ENCODE measurements around the gene GRAMD1B.
"Not testable (repeated sequence)": the region's sequence is repeated elsewhere in the genome, so short reads cannot be mapped to it uniquely, and the experiment has no call there.

Gene GRAMD1B

DNA sequence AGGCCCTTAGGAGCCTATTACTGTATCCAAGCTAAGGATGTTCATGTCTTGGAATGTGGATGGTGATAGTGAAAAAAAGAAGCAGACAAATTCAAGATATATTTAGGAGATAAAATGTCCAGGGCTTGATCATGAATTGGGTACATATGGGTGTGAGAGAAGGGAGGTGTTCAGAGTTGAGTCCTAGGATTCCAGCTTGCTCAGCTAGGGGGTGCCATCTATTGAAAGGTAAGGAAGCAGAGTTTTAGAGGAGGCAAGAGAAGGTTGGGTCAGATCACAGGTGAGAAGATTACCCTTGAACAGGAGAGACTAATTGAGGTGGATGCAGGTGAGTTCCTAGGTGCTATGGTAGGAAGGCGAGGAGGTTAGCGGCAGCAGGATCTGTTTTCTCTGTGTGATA is 60.5 kb downstream of the GRAMD1B start:
- Mint-ChIP-seq H3K36me3 (peaks cover 10% of the 10 kb centered on the region), H3K27ac (no peak overlapping the region), H3K4me3 (no peak overlapping the region), H3K4me1 (no peaks in the 10 kb centered on the region), H3K9me3 (no peaks in the 10 kb centered on the region)
- DNase-seq (ENCODE audit: low spot score in 2 of 2) (no peak), ATAC-seq (no peak)

DNA sequence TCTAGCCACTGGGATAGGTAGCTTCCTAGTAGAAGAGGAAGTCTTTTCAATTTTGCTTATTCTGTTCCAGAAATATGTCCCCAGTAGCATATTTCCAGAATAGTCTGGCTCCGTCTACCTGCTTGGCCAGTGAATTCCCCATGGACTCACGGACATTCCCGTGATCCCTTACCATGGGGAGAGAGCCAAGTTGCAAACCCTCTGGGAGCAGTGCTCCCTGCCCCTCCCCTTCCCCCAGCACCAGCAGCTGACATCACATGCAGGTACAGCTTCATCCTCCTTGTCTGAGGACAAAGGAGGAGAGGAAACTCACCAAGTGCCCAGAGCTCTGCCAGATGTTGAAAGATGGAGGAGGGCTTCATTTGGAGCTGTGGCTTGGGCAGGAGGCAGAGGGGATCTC is 61.2 kb downstream of the GRAMD1B start:
- ATAC-seq = no peak
- Mint-ChIP-seq H3K4me1 (no peaks in the 10 kb centered on the region), H3K36me3 (peaks cover 8% of the 10 kb centered on the region), H3K9me3 (no peaks in the 10 kb centered on the region), H3K27ac (no peak overlapping the region), H3K4me3 (no peak overlapping the region)
- no peak for DNase-seq (ENCODE audit: low spot score in 2 of 2)

DNA sequence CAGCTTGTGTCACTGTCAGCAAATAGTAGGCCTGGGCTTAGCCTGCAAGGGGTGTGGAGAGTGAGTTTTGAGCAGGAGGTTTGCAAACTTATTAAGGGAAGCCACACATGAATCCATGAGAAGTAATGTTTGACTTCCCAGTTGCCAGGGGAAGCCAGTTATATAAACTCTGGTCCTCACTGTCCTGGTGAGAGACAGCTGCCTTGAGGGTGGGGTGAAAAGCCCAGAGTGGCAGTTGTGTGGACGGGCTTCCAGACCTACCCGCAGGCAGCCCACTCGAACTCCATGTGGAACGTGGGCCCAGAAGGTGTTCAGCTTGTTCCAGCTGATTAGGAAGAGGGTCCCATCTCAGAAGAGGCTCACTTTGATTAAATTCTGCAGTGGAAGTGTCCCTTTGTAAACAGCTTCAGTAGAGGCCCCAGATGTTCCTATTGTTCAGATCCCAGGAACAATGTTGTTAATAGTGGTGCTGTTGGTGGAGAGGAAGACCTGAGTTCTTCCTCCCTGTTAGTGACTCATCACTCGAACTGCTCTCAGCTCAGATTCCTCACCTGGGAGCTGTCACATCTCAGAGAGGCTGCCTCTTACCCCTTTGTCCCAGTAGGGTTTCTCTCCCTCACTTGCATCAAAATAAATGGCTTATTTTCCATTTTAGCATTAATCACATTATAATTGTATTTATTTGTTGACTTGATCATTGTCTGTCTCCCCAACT is 63.4 kb downstream of the GRAMD1B start:
- DNase-seq (ENCODE audit: low spot score in 2 of 2) = no peak
- Mint-ChIP-seq H3K36me3 (peaks cover 5% of the 10 kb centered on the region), H3K4me3 (no peak overlapping the region), H3K4me1 (no peaks in the 10 kb centered on the region), H3K27ac (no peak overlapping the region), H3K9me3 (no peaks in the 10 kb centered on the region)
- ATAC-seq = no peak

DNA sequence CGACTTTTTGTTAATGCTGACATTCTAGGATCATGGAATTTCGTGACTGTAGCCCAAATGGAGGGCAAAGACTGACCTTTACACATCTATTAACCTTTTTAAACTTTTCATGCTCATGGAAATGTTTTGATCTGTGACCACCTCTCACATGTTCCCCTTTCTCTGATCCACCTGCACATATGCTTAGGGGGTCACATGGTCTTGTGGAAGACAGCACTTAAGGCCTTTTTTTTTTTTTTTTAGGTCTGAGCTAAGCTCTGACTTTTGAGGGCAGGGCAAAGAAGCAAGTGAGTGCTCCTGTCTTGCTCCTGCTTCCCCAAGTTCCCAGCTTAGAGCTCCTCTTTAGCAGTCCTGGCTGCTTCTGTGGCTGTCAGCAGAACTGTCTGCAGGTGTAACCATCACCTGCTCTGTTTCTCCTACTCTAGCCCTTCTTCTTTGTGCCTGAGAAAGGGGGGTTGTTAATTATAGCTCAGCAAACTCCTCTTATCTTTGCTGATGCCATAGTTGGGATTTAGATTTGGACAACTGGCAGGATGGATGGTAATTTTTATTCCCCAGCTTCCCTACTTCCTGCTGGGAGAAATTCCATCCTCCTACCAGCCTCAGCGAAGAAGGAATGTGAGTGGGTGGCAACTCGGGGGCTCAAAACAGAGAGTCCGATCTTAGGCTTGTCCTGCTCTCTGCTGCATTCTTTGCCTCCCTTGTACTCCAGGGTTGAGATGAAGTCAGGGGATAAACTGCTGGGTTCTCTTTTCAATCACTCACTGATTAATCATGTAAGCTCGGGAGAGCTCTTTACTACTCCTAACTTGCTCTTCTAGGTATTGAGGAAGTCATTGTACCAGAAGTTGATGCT is 64.4 kb downstream of the GRAMD1B start:
- Mint-ChIP-seq H3K4me1 (no peaks in the 10 kb centered on the region), H3K9me3 (no peaks in the 10 kb centered on the region), H3K36me3 (peaks cover 5% of the 10 kb centered on the region), H3K4me3 (no peak overlapping the region), H3K27ac (no peak overlapping the region)
- DNase-seq (ENCODE audit: low spot score in 2 of 2) (no peak), ATAC-seq (no peak)

DNA sequence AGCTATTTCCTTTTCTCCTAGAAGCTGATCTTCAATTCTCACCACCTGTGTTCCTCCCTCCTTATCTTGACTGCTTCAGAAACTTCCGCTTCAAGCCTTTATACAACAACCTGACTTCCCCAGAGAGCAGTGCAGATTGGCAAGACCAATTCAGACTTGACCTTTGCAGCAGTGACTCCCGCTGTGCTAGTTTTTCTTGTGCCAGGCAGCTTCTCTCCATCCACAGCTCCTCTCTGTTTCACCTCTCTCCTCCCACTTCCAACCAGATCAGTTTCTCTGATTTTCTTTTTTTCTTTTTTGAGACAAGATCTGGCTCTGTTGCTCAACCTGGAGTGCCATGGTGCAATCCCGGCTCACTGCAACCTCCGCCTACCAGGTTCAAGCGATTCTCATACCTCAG is 74.3 kb downstream of the GRAMD1B start:
- H3K36me3 Mint-ChIP-seq = no peaks in the 10 kb centered on the region

DNA sequence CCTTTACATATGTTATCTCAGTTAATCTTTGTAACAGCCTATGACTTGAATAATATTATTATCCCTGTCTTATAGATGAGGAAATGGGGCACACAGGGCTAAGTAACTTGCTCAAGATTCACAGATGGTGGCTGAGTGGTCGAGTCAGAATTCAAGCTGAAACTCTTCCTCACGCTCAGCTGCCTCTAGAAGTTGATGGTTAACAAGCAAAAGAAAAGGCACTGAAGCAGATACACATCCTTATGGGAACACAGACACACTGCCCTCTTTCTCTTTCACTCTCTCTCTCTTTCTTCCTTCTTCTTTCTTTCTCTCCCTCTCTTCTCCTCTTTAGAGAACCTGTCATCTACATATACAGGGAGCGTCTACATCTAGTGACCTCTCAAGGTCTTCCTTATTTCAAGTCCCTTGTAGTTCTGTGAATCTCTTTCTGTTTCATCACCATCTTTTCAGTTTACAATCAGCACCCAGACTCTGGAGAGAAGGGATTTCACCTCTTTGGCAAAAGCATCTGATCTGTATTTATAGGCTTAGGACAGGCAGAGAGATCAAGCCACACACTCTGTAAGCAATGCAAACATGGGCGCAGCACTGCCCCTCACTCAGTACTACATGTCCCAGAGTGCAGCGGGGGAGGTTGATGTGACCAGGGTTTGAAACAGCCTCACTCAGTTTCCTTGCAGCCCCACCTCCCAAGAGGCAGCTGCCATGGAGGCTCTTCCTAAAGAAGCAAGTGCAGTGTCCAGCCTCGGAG is 75.7 kb downstream of the GRAMD1B start:
- no peak for DNase-seq (ENCODE audit: low spot score in 2 of 2)
- no peak for ATAC-seq
- no peak overlapping the region for H3K4me3 Mint-ChIP-seq
- peaks cover 23% of the 10 kb centered on the region for H3K4me1 Mint-ChIP-seq
- H3K36me3 Mint-ChIP-seq = no peaks in the 10 kb centered on the region
- peak overlapping the region; percentile 30 for H3K27ac Mint-ChIP-seq
- no peaks in the 10 kb centered on the region for H3K9me3 Mint-ChIP-seq

More for the DNA sequence above, 74.3 kb downstream of the GRAMD1B start:
- Mint-ChIP-seq H3K9me3 (no peaks in the 10 kb centered on the region), H3K27ac (no peak overlapping the region), H3K4me1 (peaks cover 22% of the 10 kb centered on the region), H3K4me3 (no peak overlapping the region)
- DNase-seq (ENCODE audit: low spot score in 2 of 2) (no peak), ATAC-seq (no peak)

DNA sequence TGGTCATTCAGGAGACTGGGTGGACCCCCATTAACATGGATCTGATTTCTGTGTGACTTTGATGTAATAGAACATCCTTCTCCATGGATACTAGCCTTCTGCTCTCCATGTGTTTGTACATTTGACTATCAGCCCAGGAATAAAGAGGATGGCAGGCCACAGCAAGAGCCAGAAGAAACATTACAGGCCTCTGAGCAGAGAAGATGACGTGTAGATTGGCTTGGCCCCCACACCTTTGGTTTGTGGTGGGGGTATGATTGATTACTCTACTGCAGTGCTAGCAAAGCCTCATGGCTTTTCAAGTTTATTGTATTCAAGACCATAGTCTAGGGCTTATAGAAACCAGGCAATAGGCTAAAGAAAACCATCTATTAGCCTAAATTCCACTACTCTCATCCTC is 77.0 kb downstream of the GRAMD1B start:
- peak; percentile 88 for ATAC-seq
- Mint-ChIP-seq H3K27ac (no peak overlapping the region), H3K36me3 (no peaks in the 10 kb centered on the region), H3K4me1 (peaks cover 32% of the 10 kb centered on the region), H3K4me3 (no peak overlapping the region), H3K9me3 (no peaks in the 10 kb centered on the region)
- peak in 1 of 2 donors; percentile 61 for DNase-seq (ENCODE audit: low spot score in 2 of 2)

DNA sequence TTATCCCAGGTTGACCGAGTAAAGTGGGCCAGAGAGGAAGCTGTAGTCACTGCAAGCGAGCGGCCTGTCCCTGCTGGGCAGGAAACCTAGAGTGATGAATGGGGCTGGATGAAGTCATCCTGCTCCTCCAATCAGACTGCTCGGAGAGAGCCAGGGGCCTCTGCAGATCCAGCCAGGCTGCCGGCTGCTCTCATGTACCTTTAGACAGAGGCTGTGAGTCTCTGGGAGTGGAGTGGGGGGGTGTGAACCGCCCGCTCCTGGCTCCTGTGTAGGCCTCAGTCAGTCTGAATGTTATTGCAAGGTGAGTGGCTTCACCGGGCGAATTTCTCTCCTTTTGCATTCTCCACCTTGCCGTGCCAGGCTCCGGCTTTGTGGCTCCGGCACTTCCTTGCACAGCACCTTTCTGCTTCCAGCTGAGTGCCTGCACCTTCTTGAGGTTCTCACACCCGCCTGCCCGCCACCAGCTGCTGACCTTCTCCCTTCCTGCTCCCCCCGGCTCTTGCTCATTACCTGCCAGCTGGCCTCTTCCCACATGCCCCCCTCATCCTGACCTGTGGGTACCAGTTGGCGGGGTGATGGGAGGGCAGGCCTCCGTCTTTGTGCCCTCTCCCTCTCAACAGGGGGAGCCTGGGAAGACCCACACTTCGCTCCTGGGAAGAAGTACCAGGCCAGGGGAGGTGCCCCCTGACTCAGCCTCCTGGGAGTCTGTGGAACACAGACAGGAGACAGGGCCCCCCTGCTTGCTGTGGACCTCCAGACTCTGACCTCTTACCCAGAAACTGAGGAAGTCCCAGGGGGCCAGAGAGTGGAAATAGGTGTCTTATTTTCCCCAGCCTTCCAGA is 79.9 kb downstream of the GRAMD1B start:
- no peak overlapping the region for H3K27ac Mint-ChIP-seq
- H3K4me3 Mint-ChIP-seq = no peak overlapping the region
- no peaks in the 10 kb centered on the region for H3K9me3 Mint-ChIP-seq
- ATAC-seq (no peak), DNase-seq (ENCODE audit: low spot score in 2 of 2) (no peak)
- peaks cover 33% of the 10 kb centered on the region for H3K4me1 Mint-ChIP-seq
- H3K36me3 Mint-ChIP-seq = no peaks in the 10 kb centered on the region

DNA sequence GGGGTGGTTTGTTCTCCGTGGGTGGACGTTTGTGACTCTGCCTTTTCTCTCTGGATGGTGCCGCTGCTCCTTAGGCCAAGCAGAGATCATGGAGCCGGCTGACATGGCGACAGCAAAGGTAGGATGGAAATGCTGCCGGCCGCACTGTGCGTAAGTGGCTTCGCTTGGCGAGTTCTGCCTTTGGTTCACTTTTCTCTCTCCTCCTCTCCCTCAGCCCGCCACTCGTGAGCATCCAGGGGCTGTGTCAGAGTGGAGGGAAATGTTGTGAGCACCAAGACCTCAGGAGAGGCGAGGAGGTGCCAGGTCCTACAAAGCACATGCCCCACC is 80.5 kb downstream of the GRAMD1B start:
- peaks cover 32% of the 10 kb centered on the region for H3K4me1 Mint-ChIP-seq
- DNase-seq (ENCODE audit: low spot score in 2 of 2) (no peak), ATAC-seq (no peak)

DNA sequence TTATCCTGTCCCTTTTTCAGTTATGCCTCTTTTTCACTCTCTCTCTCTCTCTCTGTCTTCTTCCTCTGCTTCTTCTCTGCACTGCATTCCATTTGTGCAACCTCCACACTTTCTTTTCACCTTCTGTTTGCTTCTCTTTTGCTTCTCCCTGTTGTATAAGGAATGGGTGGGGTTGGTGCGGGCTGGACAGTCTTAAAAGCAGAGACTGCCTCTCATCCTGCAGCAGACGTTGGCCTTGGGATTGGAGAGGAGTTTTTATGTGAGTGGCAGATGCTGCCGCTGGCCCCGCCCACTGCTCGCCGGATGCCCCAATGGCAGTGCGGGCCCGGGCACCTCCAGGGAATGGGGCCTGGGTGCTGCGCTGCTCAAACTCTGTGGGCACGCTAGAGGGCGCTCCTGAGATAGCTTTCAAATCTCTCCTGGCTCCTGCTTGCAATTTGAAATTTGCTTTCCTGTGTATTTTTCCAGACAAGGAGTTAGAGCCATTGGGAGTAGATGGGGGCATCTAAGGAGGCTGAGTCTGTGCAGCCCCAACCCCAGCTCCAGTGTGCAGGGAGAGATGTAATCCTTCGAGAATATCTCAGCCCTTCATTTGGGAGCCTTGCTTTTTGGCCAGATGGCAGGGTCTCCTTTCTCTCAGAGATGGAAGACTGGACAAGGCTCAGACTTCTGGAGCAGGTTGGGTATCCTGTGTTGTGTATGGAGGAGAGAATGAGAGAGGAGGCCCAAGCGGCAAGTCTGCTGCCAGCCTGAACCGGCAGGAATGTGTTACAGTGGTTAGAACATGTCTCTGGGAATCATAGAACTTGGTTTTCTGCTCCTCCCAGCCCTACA is 81.2 kb downstream of the GRAMD1B start:
- Mint-ChIP-seq H3K4me1 (peaks cover 28% of the 10 kb centered on the region), H3K36me3 (no peaks in the 10 kb centered on the region), H3K4me3 (no peak overlapping the region), H3K27ac (peak overlapping the region; percentile 7), H3K9me3 (no peaks in the 10 kb centered on the region)
- ATAC-seq = peak; percentile 81
- peak; percentile 47 to 81 for DNase-seq (ENCODE audit: low spot score in 2 of 2)

More for the DNA sequence above, 80.5 kb downstream of the GRAMD1B start:
- Mint-ChIP-seq H3K36me3 (no peaks in the 10 kb centered on the region), H3K4me3 (no peak overlapping the region), H3K9me3 (no peaks in the 10 kb centered on the region), H3K27ac (no peak overlapping the region)

DNA sequence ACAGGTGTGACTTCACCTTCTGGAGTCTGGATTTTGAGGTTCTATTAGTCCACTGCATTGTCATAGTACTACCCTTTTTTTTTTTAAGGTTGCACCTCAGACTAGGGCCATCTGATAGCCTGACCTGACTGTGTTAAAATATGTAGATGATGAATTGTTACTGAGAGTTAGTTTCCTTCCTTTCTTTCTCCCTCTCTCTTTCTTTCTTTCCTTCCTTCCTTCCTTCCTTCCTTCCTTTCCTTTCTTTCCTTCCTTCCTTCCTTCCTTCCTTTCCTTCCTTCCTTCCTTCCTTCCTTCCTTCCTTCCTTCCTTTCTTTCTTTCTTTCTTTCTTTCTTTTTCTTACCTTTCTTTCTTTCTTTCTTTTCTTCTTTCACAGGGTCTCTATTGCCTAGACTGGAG is 83.2 kb downstream of the GRAMD1B start:
- DNase-seq (ENCODE audit: low spot score in 2 of 2); H3K4me3 Mint-ChIP-seq; H3K9me3 Mint-ChIP-seq; H3K27ac Mint-ChIP-seq; H3K36me3 Mint-ChIP-seq; ATAC-seq: not testable (repeated sequence)
- H3K4me1 Mint-ChIP-seq = peaks cover 39% of the 10 kb centered on the region

DNA sequence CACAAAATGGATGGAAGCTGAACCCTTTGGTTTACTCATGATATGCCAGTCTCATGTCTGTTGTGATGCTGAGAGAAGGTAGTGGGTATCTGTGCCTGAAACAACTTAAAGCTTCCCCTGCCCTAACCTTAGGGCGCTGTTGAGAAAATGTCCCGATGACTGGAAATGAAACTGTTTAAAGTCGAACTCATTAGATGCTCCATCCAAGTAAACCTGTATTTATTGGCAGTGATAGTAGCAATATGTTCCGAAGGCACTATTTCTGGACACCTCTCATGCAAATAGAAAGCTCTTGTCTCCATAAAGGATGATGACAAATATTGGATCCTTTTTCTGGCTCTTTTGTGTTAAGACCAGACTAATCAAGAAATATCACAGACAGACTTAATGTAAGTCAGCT is 86.2 kb downstream of the GRAMD1B start:
- H3K4me1 Mint-ChIP-seq = peaks cover 44% of the 10 kb centered on the region
- no peak for DNase-seq (ENCODE audit: low spot score in 2 of 2)
- H3K36me3 Mint-ChIP-seq = no peaks in the 10 kb centered on the region
- no peak overlapping the region for H3K4me3 Mint-ChIP-seq
- no peak for ATAC-seq
- H3K27ac Mint-ChIP-seq = no peak overlapping the region
- no peaks in the 10 kb centered on the region for H3K9me3 Mint-ChIP-seq

DNA sequence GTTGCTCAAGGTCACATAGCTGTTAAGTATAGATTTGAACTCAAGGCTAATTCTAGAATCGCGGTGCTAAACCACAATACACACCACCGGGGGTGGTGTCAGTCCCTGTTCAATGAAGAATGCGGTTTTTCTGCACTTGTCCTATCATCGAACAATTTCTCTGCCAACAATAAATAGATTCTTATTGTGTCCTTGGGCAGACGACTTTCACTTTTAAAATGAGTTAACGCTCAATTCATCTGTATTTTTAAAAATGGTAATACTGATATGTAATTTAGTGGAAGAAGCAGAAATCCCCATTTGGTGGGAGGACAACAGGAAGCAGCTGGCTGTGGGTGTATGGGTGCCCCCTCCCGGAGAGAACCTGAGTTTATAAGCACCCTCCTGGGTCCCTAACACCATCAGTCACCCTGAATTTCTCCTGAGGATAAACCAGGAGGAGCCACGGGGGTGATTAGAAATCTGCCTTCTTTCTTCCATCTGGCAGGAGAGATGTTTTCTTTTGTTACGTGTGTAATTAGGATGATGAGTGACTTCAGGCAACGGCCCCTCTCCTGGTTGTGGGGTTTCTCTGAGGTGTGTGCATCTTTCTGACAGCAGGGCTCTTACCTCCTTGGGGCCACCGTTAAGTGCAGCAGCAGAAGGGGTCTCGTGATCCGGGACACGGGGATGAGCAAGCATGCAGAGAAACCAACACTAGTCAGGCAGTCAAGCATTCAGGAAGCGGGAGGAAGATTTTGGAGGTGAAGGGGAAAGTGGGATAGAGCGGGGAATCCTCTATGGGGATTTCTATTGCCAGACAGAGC is 87.7 kb downstream of the GRAMD1B start:
- peaks cover 41% of the 10 kb centered on the region for H3K4me1 Mint-ChIP-seq
- ATAC-seq (peak; percentile 68), DNase-seq (ENCODE audit: low spot score in 2 of 2) (peak in 1 of 2 donors; percentile 55)
- peak overlapping the region; percentile 21 for H3K27ac Mint-ChIP-seq
- no peaks in the 10 kb centered on the region for H3K9me3 Mint-ChIP-seq
- H3K36me3 Mint-ChIP-seq = no peaks in the 10 kb centered on the region
- peak overlapping the region; percentile 43 for H3K4me3 Mint-ChIP-seq

Data from stimulated activated effector memory CD8-positive, alpha-beta T cell treated with anti-CD3 and anti-CD28 coated beads, Interleukin-12 subunit alpha, Interleukin-12 subunit beta, amount 100 ng/mL, for 72 hours (primary cell).